Sigmoid colon (tissue), 7 donors: Measurements from ENCODE around the gene BCAS3. TPM values are rescaled to one million over a fixed set of nuclear protein-coding genes. Genes with fewer than 3 reads are reported as not detected.

Experiments
- DNase-seq: peaks from one replicate; pipeline ENCODE4 v3.0.0-alpha.2; 2019
- H3K27ac ChIP-seq, 4 donors: fragments of 200-600 bp; sonication (generic); one replicate each; pipeline ENCODE4 v1.5.1; 2016 to 2019; ENCODE audit warnings: mild to moderate bottlenecking in 1 of 4
- H3K27me3 ChIP-seq, 3 donors: fragments of 200-600 bp; sonication (generic); one replicate each; pipeline ENCODE4 v1.5.1; 2019; ENCODE audit warnings: mild to moderate bottlenecking in 1 of 3
- H3K36me3 ChIP-seq, 4 donors: fragments of 200-600 bp; sonication (generic); one replicate each; pipeline ENCODE4 v1.5.1; 2016 to 2019
- H3K4me1 ChIP-seq, 4 donors: fragments of 200-600 bp; sonication (generic); one replicate each; pipeline ENCODE4 v1.5.1; 2017 to 2019
- H3K4me3 ChIP-seq, 4 donors: fragments of 200-600 bp; sonication (generic); one replicate each; pipeline ENCODE4 v1.5.1; 2017 to 2019; ENCODE audit warnings: mild to moderate bottlenecking in 2 of 4, moderate library complexity in 1 of 4
- H3K9me3 ChIP-seq, 4 donors: fragments of 200-600 bp in 3 of 4; sonication (generic) in 3 of 4; one replicate each; pipeline versions ENCODE4 v1.5.1 to v1.6.1; 2013 to 2019
- EP300 ChIP-seq, 4 donors: sonication (generic); formaldehyde crosslinking; IDR thresholded peaks; one replicate each; pipeline ENCODE4 v1.6.1; 2017; ENCODE audit warnings: antibody characterized with exemption in 4 of 4
- POLR2A ChIP-seq, 2 donors: fragments of 450-650 bp; IDR thresholded peaks; one replicate each; pipeline ENCODE4 v1.6.1; 2016; ENCODE audit warnings: antibody characterized with exemption in 2 of 2, mild to moderate bottlenecking in 2 of 2, moderate library complexity in 2 of 2
- POLR2AphosphoS5 ChIP-seq, 4 donors: sonication (generic); formaldehyde crosslinking; IDR thresholded peaks; one replicate each; pipeline ENCODE4 v1.6.1; 2017; ENCODE audit warnings: antibody characterized with exemption in 4 of 4
- whole genome bisulfite sequencing, 2 donors: extraction: QIAGEN DNeasy Blood & Tissue Kit; methylation state at CpG; one replicate each; pipeline ENCODE4 v1.1.7; 2013; 5-methylcytosine and 5-hydroxymethylcytosine counted together
- intact Hi-C: fragments of 100-400 bp; cut with DNase I; formaldehyde crosslinking; loops from one replicate; pipeline ENCODE4 v1.15.1; 2023
- polyA plus RNA-seq, 3 donors: library from polyadenylated mRNA; stranded (reverse); fragments of 200-250 nt; gene quantifications; one replicate each; pipeline ENCODE4 v1.2.3, GENCODE V29; 2013
- total RNA-seq, 4 donors: library from RNA; depleted of rRNA; stranded (reverse); fragments of >200 nt; gene quantifications; one replicate each; pipeline ENCODE4 v1.1.0, GENCODE V29; 2016
- TF ChIP-seq, protein P1 (sequence below), 4 experiments: fragments of 450-650 bp in 3 of 4; fragments of 200-600 bp in 1 of 4; IDR thresholded peaks; one replicate each; pipeline ENCODE4 v1.5.1; 2016 to 2019; ENCODE audit warnings: antibody characterized with exemption in 4 of 4, mild to moderate bottlenecking in 3 of 4, moderate library complexity in 2 of 4
- donor health status: healthy with polysubstance abuse.
- donor health status: Bipolar disorder and iron deficiency.
- donor health status: healthy.

Gene BCAS3
- total RNA-seq (10 to 100 TPM; 28.5 to 38.5 (median 31.8) TPM), polyA plus RNA-seq (1 to 10 TPM; 6.3 to 9.0 (median 6.9) TPM)

DNA sequence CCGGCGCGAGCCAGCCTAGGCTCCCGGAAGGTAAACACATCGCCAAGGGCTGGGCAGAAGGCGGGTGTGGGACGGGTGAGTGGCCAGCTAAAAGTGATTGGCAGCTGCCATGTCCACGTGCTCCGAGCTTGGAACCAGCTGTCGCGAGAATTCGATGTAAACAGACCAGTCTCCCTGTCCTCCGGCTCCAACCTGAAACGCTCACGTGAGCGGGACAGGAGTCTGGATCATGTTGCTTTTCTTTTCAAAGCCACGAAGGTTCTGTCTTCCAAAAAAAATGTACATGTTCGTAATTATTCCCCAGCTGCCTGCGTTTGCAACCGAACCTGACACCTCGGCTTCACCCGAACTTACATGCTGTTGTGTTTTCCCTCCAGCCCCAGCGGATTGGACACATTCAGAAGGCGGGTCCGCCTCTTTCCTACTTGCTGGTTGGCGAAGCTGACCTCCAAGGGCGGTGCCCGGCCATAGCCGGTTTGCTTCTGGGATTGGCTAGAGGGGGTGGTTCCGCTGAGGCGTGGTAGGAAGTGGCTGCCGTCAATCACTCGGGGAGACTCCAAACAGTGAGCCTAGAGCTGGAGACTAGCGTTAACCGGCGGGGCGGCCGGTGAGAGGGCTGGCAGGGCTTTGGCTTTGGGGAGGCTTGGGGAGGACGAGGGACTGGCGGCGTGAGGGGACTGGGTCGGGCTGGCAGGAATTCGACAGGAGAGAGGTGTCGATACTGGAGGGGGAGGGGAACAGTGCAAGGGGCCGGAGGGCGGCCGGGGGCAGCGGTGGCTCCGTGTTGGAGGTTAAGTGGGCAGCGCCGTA is at the start of gene BCAS3:
TSS of gene BCAS3 (plus strand) at position 544 of the 810 bp plus-strand sequence.
- Histone ChIP-seq H3K4me1 (peaks cover 0 to 14% (median 11%) of the 10 kb centered on the region in 4 donors), H3K27ac (peak within 1 kb of the TSS; percentile 81 to 86 (median 82)), H3K27me3 (no peaks in the 10 kb centered on the region), H3K36me3 (peaks cover 0 to 12% (median 0%) of the 10 kb centered on the region in 4 donors), H3K9me3 (no peaks in the 10 kb centered on the region), H3K4me3 (peak within 1 kb of the TSS; percentile 70 to 90 (median 88))
- WGBS, 2 donors, result 0 to 1% methylated on average over 51 of the region's 51 CpGs
- TF ChIP-seq POLR2A (IDR thresholded peaks at IDR 0.05) (peak; percentile 63 to 75), POLR2AphosphoS5 (IDR thresholded peaks at IDR 0.05) (peak; percentile 79 to 95 (median 84)), EP300 (IDR thresholded peaks at IDR 0.05) (no peak)
- TF ChIP-seq, protein P1, sequence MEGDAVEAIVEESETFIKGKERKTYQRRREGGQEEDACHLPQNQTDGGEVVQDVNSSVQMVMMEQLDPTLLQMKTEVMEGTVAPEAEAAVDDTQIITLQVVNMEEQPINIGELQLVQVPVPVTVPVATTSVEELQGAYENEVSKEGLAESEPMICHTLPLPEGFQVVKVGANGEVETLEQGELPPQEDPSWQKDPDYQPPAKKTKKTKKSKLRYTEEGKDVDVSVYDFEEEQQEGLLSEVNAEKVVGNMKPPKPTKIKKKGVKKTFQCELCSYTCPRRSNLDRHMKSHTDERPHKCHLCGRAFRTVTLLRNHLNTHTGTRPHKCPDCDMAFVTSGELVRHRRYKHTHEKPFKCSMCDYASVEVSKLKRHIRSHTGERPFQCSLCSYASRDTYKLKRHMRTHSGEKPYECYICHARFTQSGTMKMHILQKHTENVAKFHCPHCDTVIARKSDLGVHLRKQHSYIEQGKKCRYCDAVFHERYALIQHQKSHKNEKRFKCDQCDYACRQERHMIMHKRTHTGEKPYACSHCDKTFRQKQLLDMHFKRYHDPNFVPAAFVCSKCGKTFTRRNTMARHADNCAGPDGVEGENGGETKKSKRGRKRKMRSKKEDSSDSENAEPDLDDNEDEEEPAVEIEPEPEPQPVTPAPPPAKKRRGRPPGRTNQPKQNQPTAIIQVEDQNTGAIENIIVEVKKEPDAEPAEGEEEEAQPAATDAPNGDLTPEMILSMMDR (IDR thresholded peaks at IDR 0.05), result no peak
- intact Hi-C loops, result loop anchor here (2.0 kb wide), 1 partner anchor 77 kb away; the partner anchor contains the start of gene PPM1D
- DNase-seq, result peak; percentile 99

DNA sequence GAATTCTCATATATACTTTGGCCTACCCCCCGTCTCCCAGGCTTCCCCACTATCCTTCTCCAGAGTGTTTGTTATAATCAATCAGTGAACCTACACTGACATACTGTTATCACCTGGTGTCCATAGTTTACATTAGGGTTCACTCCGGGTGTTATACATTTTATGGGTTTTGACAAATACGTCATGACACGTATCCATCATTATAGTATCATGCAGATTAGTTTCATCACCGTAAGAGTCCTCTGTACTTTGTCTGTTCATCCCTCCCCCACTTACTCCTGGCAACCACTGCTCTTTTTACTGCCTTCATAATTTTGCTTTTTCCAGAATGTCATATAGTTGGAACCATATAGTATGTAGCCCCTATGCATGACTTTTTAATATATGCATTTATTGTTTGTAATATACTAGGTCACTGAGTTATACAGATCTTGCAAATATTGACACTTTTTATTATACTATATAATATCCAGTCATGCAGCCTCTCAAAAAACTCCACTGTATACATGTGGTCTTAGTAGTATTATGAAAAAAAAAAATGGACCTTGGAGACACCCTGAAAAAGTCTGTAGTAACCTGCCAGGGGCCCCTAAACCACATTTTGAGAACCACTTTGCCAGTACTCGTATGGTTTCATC is 49.3 kb upstream of the BCAS3 start:
- 40 to 74% methylated on average over 6 of the region's 6 CpGs for WGBS, 2 donors
- H3K4me3 ChIP-seq, result no peak overlapping the region
- intact Hi-C loops, result no loop called here
- peaks cover 0 to 4% (median 0%) of the 10 kb centered on the region in 4 donors for H3K4me1 ChIP-seq
- no peak for DNase-seq
- no peaks in the 10 kb centered on the region for H3K9me3 ChIP-seq
- TF ChIP-seq EP300 (IDR thresholded peaks at IDR 0.05) (no peak), POLR2AphosphoS5 (IDR thresholded peaks at IDR 0.05) (no peak), POLR2A (IDR thresholded peaks at IDR 0.05) (no peak)
- TF ChIP-seq, protein P1 (IDR thresholded peaks at IDR 0.05), result no peak
- peaks cover 0 to 20% (median 3%) of the 10 kb centered on the region in 4 donors for H3K36me3 ChIP-seq
- no peaks in the 10 kb centered on the region for H3K27me3 ChIP-seq
- H3K27ac ChIP-seq, result no peak overlapping the region

DNA sequence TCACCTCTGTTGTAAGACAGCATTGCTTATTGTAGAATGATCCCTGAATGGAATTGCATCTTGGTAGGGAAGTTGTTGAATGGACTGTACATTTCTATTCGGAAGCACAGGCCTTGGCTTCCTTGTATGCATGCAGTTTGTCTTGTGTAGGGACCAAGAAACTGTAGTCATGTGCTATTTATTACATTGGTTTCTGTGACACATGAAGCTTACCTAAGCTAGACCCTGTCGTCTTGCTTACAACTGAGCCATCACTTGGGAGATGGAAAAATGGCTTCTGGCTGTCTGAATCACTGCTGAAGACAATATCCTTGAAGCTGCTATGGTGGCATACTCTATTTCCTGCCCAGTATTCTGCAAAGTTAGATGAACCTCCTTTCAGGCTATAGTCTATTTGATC is 48.5 kb upstream of the BCAS3 start:
- no peak for TF ChIP-seq EP300 (IDR thresholded peaks at IDR 0.05)
- TF ChIP-seq, protein P1 (IDR thresholded peaks at IDR 0.05), result no peak
- no peak for TF ChIP-seq POLR2A (IDR thresholded peaks at IDR 0.05)
- TF ChIP-seq POLR2AphosphoS5 (IDR thresholded peaks at IDR 0.05), result no peak
- intact Hi-C loops, result no loop called here
- no peak overlapping the region for H3K27ac ChIP-seq
- no peaks in the 10 kb centered on the region for H3K9me3 ChIP-seq
- 92% methylated on average over 2 of the region's 2 CpGs for WGBS, 2 donors
- peaks cover 0 to 27% (median 3%) of the 10 kb centered on the region in 4 donors for H3K36me3 ChIP-seq
- H3K4me3 ChIP-seq, result no peak overlapping the region
- no peaks in the 10 kb centered on the region for H3K27me3 ChIP-seq
- H3K4me1 ChIP-seq, result peaks cover 0 to 4% (median 0%) of the 10 kb centered on the region in 4 donors
- no peak for DNase-seq

DNA sequence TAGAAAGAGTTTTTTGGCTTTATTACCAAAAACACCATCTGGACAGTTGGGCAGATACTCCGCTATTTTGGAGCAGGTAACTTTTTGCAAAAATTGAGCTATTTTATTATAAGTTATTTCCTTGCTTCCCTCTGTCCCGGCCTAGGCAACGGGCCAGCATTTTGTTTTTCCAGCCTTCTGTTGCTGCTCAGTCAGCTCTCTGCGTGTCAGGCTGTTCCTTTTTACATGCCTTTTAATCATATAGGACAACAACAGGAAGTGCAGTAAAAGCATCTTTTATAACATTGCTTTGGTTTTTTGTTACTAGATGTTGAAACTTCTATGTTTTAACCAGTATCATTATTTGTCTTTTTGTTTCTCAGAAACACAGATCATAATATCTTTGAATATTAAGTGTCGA is 47.3 kb upstream of the BCAS3 start:
- intact Hi-C loops, result no loop called here
- DNase-seq, result no peak
- Histone ChIP-seq H3K9me3 (no peaks in the 10 kb centered on the region), H3K27ac (peak overlapping the region in 1 of 4 donors; percentile 8), H3K36me3 (peaks cover 0 to 28% (median 7%) of the 10 kb centered on the region in 4 donors), H3K4me3 (no peak overlapping the region), H3K4me1 (peaks cover 0 to 4% (median 0%) of the 10 kb centered on the region in 4 donors), H3K27me3 (no peaks in the 10 kb centered on the region)
- TF ChIP-seq EP300 (IDR thresholded peaks at IDR 0.05) (no peak), POLR2A (IDR thresholded peaks at IDR 0.05) (no peak), POLR2AphosphoS5 (IDR thresholded peaks at IDR 0.05) (no peak)
- TF ChIP-seq, protein P1 (IDR thresholded peaks at IDR 0.05), result no peak
- WGBS, 2 donors, result 79 to 84% methylated on average over 5 of the region's 5 CpGs
